K562 (cell line): Measurements from ENCODE around the gene NPR2. TPM values are rescaled to one million over a fixed set of nuclear protein-coding genes. Genes with fewer than 3 reads are reported as not detected.

Experiments
- ATAC-seq: fragments of 200-7000 bp; cut with Tn5 transposase; 3 replicates; pipeline ENCODE4 v1.9.1; 2020; ENCODE audit warnings: moderate library complexity
- BruUV-seq: library from RNA; stranded (reverse); fragments of 400-500 nt; replicated peaks from 2 replicates; lab custom pipeline; 2021; lab: Mats Ljungman, UMichigan
- CTCF ChIA-PET: fragments of 300-600 bp; formaldehyde crosslinking; extraction: SDS; loops from one replicate; lab custom pipeline; 2021; ENCODE audit warnings: low intra/inter-chr PET ratio; lab: Yijun Ruan, JAX
- POLR2A ChIA-PET: fragments of 300-600, 350-650 bp; sonication (Branson Sonifier 250); formaldehyde crosslinking; extraction: SDS; loops from one replicate; lab custom pipeline; 2021; ENCODE audit warnings: antibody characterized with exemption, inconsistent platforms; lab: Yijun Ruan, JAX
- DNase-seq, 4 experiments: peaks; one replicate each; pipeline versions ENCODE4 v3.0.0 to v3.0.0-alpha.2; 2011 to 2018; ENCODE audit warnings: low spot score in 3 of 4, mixed read lengths in 3 of 4; ENCODE audit errors: extremely low read depth in 1 of 4
- FAIRE-seq: peaks from 2 replicates; lab custom pipeline; 2011; peaks lifted over from hg19 to GRCh38; lab: Jason Lieb, UNC
- H2AFZ ChIP-seq: 2 replicates; pipeline ENCODE4 v1.6.0; 2011; ENCODE audit warnings: low read depth, low read length, control low read depth, inconsistent platforms
- H3K27ac ChIP-seq: fragments of 200-600 bp; 3 replicates; pipeline ENCODE4 v1.8.0; 2011; ENCODE audit warnings: low read depth, mild to moderate bottlenecking, control low read depth, inconsistent platforms, low read length, moderate library complexity, mixed read lengths; ENCODE audit errors: extremely low read depth
- H3K27me3 ChIP-seq, 2 experiments: fragments of 300-600 bp in 1 of 2; 2 replicates in 1 of 2; 3 replicates in 1 of 2; pipeline versions ENCODE4 v1.6.0 to v1.8.0; 2011; ENCODE audit warnings: inconsistent platforms in 2 of 2, low read length in 2 of 2, mild to moderate bottlenecking in 1 of 2, mixed read lengths in 1 of 2, moderate library complexity in 1 of 2; ENCODE audit not compliant: control insufficient read depth in 2 of 2, insufficient read depth in 2 of 2
- H3K36me3 ChIP-seq: fragments of 300-600 bp; 3 replicates; pipeline ENCODE4 v1.8.0; 2011; ENCODE audit warnings: mild to moderate bottlenecking, low read length, inconsistent platforms; ENCODE audit not compliant: control insufficient read depth, insufficient read depth
- H3K4me1 ChIP-seq, 2 experiments: fragments of 200-600 bp in 1 of 2; replicated peaks in 1 of 2; 2 replicates in 1 of 2; 3 replicates in 1 of 2; pipeline versions ENCODE4 v1.5.1 to v1.8.0; 2011; ENCODE audit warnings: inconsistent platforms in 2 of 2, low read length in 2 of 2, mild to moderate bottlenecking in 1 of 2, mixed read lengths in 1 of 2, moderate library complexity in 1 of 2; ENCODE audit not compliant: control insufficient read depth in 2 of 2, insufficient read depth in 2 of 2
- H3K4me2 ChIP-seq: 2 replicates; pipeline ENCODE4 v1.6.1; 2011; ENCODE audit warnings: low read length, control low read depth, inconsistent platforms, mixed read lengths; ENCODE audit not compliant: insufficient read depth
- H3K4me3 ChIP-seq: fragments of 200-600 bp; sonication (generic), shearing (Covaris generic); 2 replicates; pipeline ENCODE4 v1.5.1; 2016; ENCODE audit warnings: control low read depth, inconsistent platforms
- H3K79me2 ChIP-seq: fragments of 200-600 bp; 3 replicates; pipeline ENCODE4 v1.8.0; 2011; ENCODE audit warnings: low read length, inconsistent platforms; ENCODE audit not compliant: control insufficient read depth, insufficient read depth
- H3K9ac ChIP-seq, 2 experiments: 2 replicates each; pipeline versions ENCODE4 v1.6.0 to v1.6.1; 2011; ENCODE audit warnings: low read depth in 2 of 2, low read length in 2 of 2, control low read depth in 1 of 2, inconsistent platforms in 1 of 2, mild to moderate bottlenecking in 1 of 2, mixed read lengths in 1 of 2; ENCODE audit not compliant: insufficient read depth in 1 of 2
- H3K9me1 ChIP-seq: one replicate; pipeline ENCODE4 v1.6.0; 2011; ENCODE audit warnings: inconsistent platforms, mild to moderate bottlenecking, low read length, moderate library complexity; ENCODE audit not compliant: control insufficient read depth, insufficient read depth
- H3K9me3 ChIP-seq: replicated peaks from 2 replicates; pipeline ENCODE4 v1.5.1; 2011; ENCODE audit warnings: low read depth, low read length, inconsistent platforms; ENCODE audit not compliant: control insufficient read depth, insufficient read depth
- H4K20me1 ChIP-seq: replicated peaks from 2 replicates; pipeline ENCODE4 v1.6.1; 2011; ENCODE audit warnings: low read length, inconsistent platforms, mixed read lengths; ENCODE audit not compliant: control insufficient read depth, insufficient read depth
- CBX1 ChIP-seq: sonication (generic); IDR thresholded peaks from 2 replicates; pipeline ENCODE4 v1.6.1; 2016; ENCODE audit warnings: antibody characterized with exemption, low read depth, mild to moderate bottlenecking
- KLF1 ChIP-seq: fragments of 450-650 bp; IDR thresholded peaks from 2 replicates; pipeline ENCODE4 v1.6.1; 2016; ENCODE audit warnings: missing genetic modification characterization, missing compliant biosample characterization
- MAFF ChIP-seq: IDR thresholded peaks from 2 replicates; pipeline ENCODE4 v1.6.1; 2012; ENCODE audit warnings: low read length, improper control_type of control experiment
- PML ChIP-seq: IDR thresholded peaks from 2 replicates; pipeline ENCODE4 v1.6.1; 2012; ENCODE audit warnings: low read length, inconsistent platforms
- ZFPM2 ChIP-seq: fragments of 250-450 bp; sonication (Bioruptor Pico); IDR thresholded peaks from 2 replicates; pipeline ENCODE4 v1.5.1; 2022; ENCODE audit warnings: mild to moderate bottlenecking
- ZNF121 ChIP-seq: sonication (generic); formaldehyde crosslinking; conservative IDR thresholded peaks from 2 replicates; pipeline ENCODE4 v1.8.0; 2022; ENCODE audit warnings: missing genetic modification reagents
- ZNF431 ChIP-seq: sonication (generic); formaldehyde crosslinking; IDR thresholded peaks from 2 replicates; pipeline ENCODE4 v1.8.0; 2022; ENCODE audit warnings: mild to moderate bottlenecking, missing genetic modification reagents
- WGBS: fragments of 100-300 bp; shearing (Covaris generic); methylation state at CpG from one replicate; pipeline ENCODE4 v1.1.6; 2016; ENCODE audit warnings: low coverage, mixed read lengths; ENCODE audit not compliant: insufficient coverage; ENCODE audit errors: missing lambda C conversion rate; 5-methylcytosine and 5-hydroxymethylcytosine counted together
- in situ Hi-C: fragments of 300-500 bp; cut with MboI; formaldehyde crosslinking; loops from 4 replicates; pipeline ENCODE4 v1.15.0; 2018; ENCODE audit warnings: inconsistent platforms, mixed read lengths
- intact Hi-C: fragments of 100-400 bp; cut with micrococcal nuclease; formaldehyde crosslinking; loops from 2 replicates; pipeline ENCODE4 v1.14.2; 2022
- polyA plus RNA-seq, 8 experiments: library from polyadenylated mRNA; depleted of rRNA in 4 of 8; stranded (reverse) in 5 of 8; unstranded in 3 of 8; fragments of >200 nt; fragmentation: Nextera tagmentation in 2 of 8; fragmentation: Illumina TruSeq in 1 of 8; extraction: Ambion mirVana in 2 of 8; extraction: Trizol in 1 of 8; gene quantifications; 2 replicates each; pipeline versions ENCODE4 v1.2.1 to v1.2.3, GENCODE V29; 2011 to 2014; ENCODE audit warnings: inconsistent platforms in 1 of 8, missing spikeins in 1 of 8
- total RNA-seq, 7 experiments: library from RNA; depleted of rRNA in 6 of 7; stranded (reverse); fragments of >200 nt in 6 of 7; fragmentation: Illumina TruSeq in 2 of 7; extraction: Trizol in 2 of 7; gene quantifications; 2 replicates each; pipeline versions ENCODE4 v1.2.1 to v1.2.3, GENCODE V29; 2011 to 2021; ENCODE audit warnings: low replicate concordance in 1 of 7

NPR2 gene
- total and polyA plus RNA-seq, 9 of the 15 experiments (the other 6 are each of a cell fraction or from before 2014, with no cell fraction given), result 2.4 to 12.9 (median 6.0) TPM

GRCh38 chr9:35840881-35841644 lies 49.7 kb downstream of the NPR2 start:
- no peaks in the 10 kb centered on the region for H3K9me3 ChIP-seq
- H3K36me3 ChIP-seq, result no peaks in the 10 kb centered on the region
- ChIA-PET CTCF (no interaction called here), POLR2A (interaction anchor here (0.6 to 0.8 kb wide), 4 partner anchors 10 to 1242 kb away, joined by 3 read pairs; no protein-coding TSS in a partner anchor)
- 29% methylated on average over 6 of the region's 15 CpGs for WGBS
- no peaks in the 10 kb centered on the region for H3K9me1 ChIP-seq
- H4K20me1 ChIP-seq, result no peaks in the 10 kb centered on the region
- ATAC-seq (no peak), DNase-seq (no peak), FAIRE-seq (no peak)
- no peak overlapping the region for H3K27ac ChIP-seq
- H3K79me2 ChIP-seq, result no peaks in the 10 kb centered on the region
- H3K4me3 ChIP-seq, result no peak overlapping the region
- H3K9ac ChIP-seq, result no peak overlapping the region
- in situ Hi-C loops, result no loop called here
- no peak overlapping the region for H2AFZ ChIP-seq
- intact Hi-C loops, result no loop called here
- peaks cover 0 to 6% of the 10 kb centered on the region in 2 experiments; a peak in 1 of 5 replicates for H3K4me1 ChIP-seq
- no peak overlapping the region for H3K4me2 ChIP-seq
- H3K27me3 ChIP-seq, result peaks cover 0 to 34% of the 10 kb centered on the region in 2 experiments; a peak in 3 of 5 replicates
- no TSS peak for BruUV-seq
- TF ChIP-seq MAFF (no peak), CBX1 (no peak), KLF1 (tag) (no peak), ZNF121 (CRISPR knock-in tag) (no peak), PML (no peak), ZNF431 (CRISPR knock-in tag) (no peak), ZFPM2 (CRISPR knock-in tag) (no peak)
